A549 (cell line): ENCODE results near the gene PBX1. TPM values are rescaled to one million over a fixed set of nuclear protein-coding genes. Genes with fewer than 3 reads are reported as not detected.

Source experiments
- ATAC-seq, 2 experiments: fragments of 200-7000 bp in 1 of 2; fragments of >200 bp in 1 of 2; cut with Nextera tagmentation in 1 of 2; cut with Tn5 transposase in 1 of 2; 3 replicates each; pipeline versions ENCODE4 v1.8.0 to v1.9.1; 2018 to 2020; ENCODE audit warnings: mild to moderate bottlenecking in 1 of 2, moderate library complexity in 1 of 2
- CTCF ChIA-PET: fragments of 300-600 bp; sonication (Branson Sonifier 250); formaldehyde crosslinking; extraction: SDS; loops from one replicate; lab custom pipeline; 2021; ENCODE audit warnings: antibody characterized with exemption, inconsistent platforms; lab: Yijun Ruan, JAX
- POLR2A ChIA-PET: fragments of 350-600 bp; formaldehyde crosslinking; extraction: SDS; loops from one replicate; lab custom pipeline; 2021; ENCODE audit warnings: antibody characterized with exemption, inconsistent platforms; lab: Yijun Ruan, JAX
- DNase-seq, 2 experiments: peaks; one replicate each; pipeline versions ENCODE4 v3.0.0 to v3.0.0-alpha.2; 2011 to 2016; ENCODE audit warnings: low read depth in 1 of 2, low spot score in 1 of 2
- FAIRE-seq: peaks from 2 replicates; lab custom pipeline; 2011; peaks lifted over from hg19 to GRCh38; lab: Jason Lieb, UNC
- H3K27ac ChIP-seq, 2 experiments: fragments of >200 bp; sonication (Bioruptor Twin); formaldehyde crosslinking; 3 replicates each; pipeline ENCODE4 v1.5.1; 2016 to 2017
- H3K4me1 ChIP-seq: fragments of >200 bp; sonication (Bioruptor Twin); formaldehyde crosslinking; 3 replicates; pipeline ENCODE4 v1.6.1; 2016
- H3K4me2 ChIP-seq: fragments of >200 bp; sonication (Bioruptor Twin); formaldehyde crosslinking; 3 replicates; pipeline ENCODE4 v1.6.1; 2016
- H3K4me3 ChIP-seq: fragments of >200 bp; sonication (Bioruptor Twin); formaldehyde crosslinking; 3 replicates; pipeline ENCODE4 v1.5.1; 2016
- H3K9me3 ChIP-seq: fragments of >200 bp; sonication (Bioruptor Twin); formaldehyde crosslinking; 3 replicates; pipeline ENCODE4 v1.6.1; 2016
- BCL3 ChIP-seq: fragments of >200 bp; sonication (Bioruptor Twin); formaldehyde crosslinking; IDR thresholded peaks from 3 replicates; pipeline ENCODE4 v1.6.1; 2016
- BHLHE40 ChIP-seq: IDR thresholded peaks from 2 replicates; pipeline ENCODE4 v1.6.1; 2012; ENCODE audit warnings: low read depth, low read length, inconsistent platforms
- CBX2 ChIP-seq: fragments of 200-600 bp; sonication (generic); IDR thresholded peaks from 2 replicates; pipeline ENCODE4 v1.6.1; 2016; ENCODE audit warnings: low read depth, mild to moderate bottlenecking, borderline replicate concordance
- CEBPB ChIP-seq, 2 experiments: fragments of >200 bp in 1 of 2; sonication (Bioruptor Twin) in 1 of 2; formaldehyde crosslinking in 1 of 2; IDR thresholded peaks; 2 replicates each; pipeline ENCODE4 v1.6.1; 2012 to 2016
- CTCF ChIP-seq: fragments of >200 bp; sonication (Bioruptor Twin); formaldehyde crosslinking; IDR thresholded peaks from 3 replicates; pipeline ENCODE4 v1.5.1; 2016
- E2F6 ChIP-seq: IDR thresholded peaks from 2 replicates; pipeline ENCODE4 v1.6.1; 2012; ENCODE audit warnings: low read depth, borderline replicate concordance
- EHF ChIP-seq: fragments of 250-450 bp; sonication (Bioruptor Pico); IDR thresholded peaks from 2 replicates; pipeline ENCODE4 v1.5.0; 2020; ENCODE audit warnings: mild to moderate bottlenecking
- ESRRA ChIP-seq: fragments of 150-350 bp; IDR thresholded peaks from 2 replicates; pipeline ENCODE4 v1.6.1; 2014; ENCODE audit warnings: mild to moderate bottlenecking, low read length, borderline replicate concordance
- FOSL2 ChIP-seq, 2 experiments: fragments of 450-650 bp in 1 of 2; fragments of >200 bp in 1 of 2; sonication (Bioruptor Twin) in 1 of 2; formaldehyde crosslinking; IDR thresholded peaks; 2 replicates each; pipeline versions ENCODE4 v1.5.0 to v1.6.1; 2016 to 2020; ENCODE audit warnings: mild to moderate bottlenecking in 1 of 2, moderate library complexity in 1 of 2
- GATA3 ChIP-seq: IDR thresholded peaks from 2 replicates; pipeline ENCODE4 v1.6.1; 2012; ENCODE audit warnings: borderline replicate concordance
- HOXA7 ChIP-seq: fragments of 250-450 bp; sonication (Bioruptor Pico); IDR thresholded peaks from 2 replicates; pipeline ENCODE4 v1.5.0; 2020; ENCODE audit warnings: mild to moderate bottlenecking, moderate library complexity
- JUN ChIP-seq, 2 experiments: fragments of >200 bp; sonication (Bioruptor Twin); formaldehyde crosslinking; IDR thresholded peaks; 2 replicates in 1 of 2; 3 replicates in 1 of 2; pipeline ENCODE4 v1.6.1; 2016 to 2017
- JUNB ChIP-seq: fragments of >200 bp; sonication (Bioruptor Twin); formaldehyde crosslinking; IDR thresholded peaks from 2 replicates; pipeline ENCODE4 v1.6.1; 2016
- NPAS2 ChIP-seq: fragments of 250-450 bp; sonication (Bioruptor Pico); IDR thresholded peaks from 2 replicates; pipeline ENCODE4 v1.8.0; 2022; ENCODE audit warnings: mild to moderate bottlenecking, moderate library complexity, borderline replicate concordance
- PBX3 ChIP-seq: IDR thresholded peaks from 2 replicates; pipeline ENCODE4 v1.6.1; 2012
- POLR2A ChIP-seq: IDR thresholded peaks from 2 replicates; pipeline ENCODE4 v1.6.1; 2012; ENCODE audit warnings: mild to moderate bottlenecking, low read length
- POLR2AphosphoS2 ChIP-seq: conservative IDR thresholded peaks from 2 replicates; pipeline ENCODE4 v1.6.1; 2012; ENCODE audit warnings: low read length, improper control_type of control experiment, inconsistent platforms
- RCOR1 ChIP-seq: fragments of 150-350 bp; IDR thresholded peaks from 2 replicates; pipeline ENCODE4 v1.6.1; 2014; ENCODE audit warnings: antibody characterized with exemption, low read length, low read depth
- RFX5 ChIP-seq: fragments of 450-650 bp; IDR thresholded peaks from 2 replicates; pipeline ENCODE4 v1.7.1; 2014; ENCODE audit warnings: antibody characterized with exemption, mild to moderate bottlenecking, moderate library complexity
- TFCP2L1 ChIP-seq: fragments of 250-450 bp; sonication (Bioruptor Pico); IDR thresholded peaks from 2 replicates; pipeline ENCODE4 v1.5.0; 2021; ENCODE audit warnings: mild to moderate bottlenecking
- TP53 ChIP-seq: fragments of 250-450 bp; sonication (Bioruptor Pico); IDR thresholded peaks from 2 replicates; pipeline ENCODE4 v1.5.0; 2021; ENCODE audit warnings: mild to moderate bottlenecking, moderate library complexity
- WGBS: methylation state at CpG from one replicate; pipeline ENCODE4 v1.1.6; 2017; ENCODE audit errors: missing lambda C conversion rate; 5-methylcytosine and 5-hydroxymethylcytosine counted together
- polyA plus RNA-seq, 4 experiments: library from polyadenylated mRNA; depleted of rRNA in 3 of 4; stranded (reverse); fragments of >200 nt; fragmentation: RNase III in 1 of 4; extraction: RNeasy Plus Mini Kit Qiagen cat#74134 plus additional on column Dnase treatment in 1 of 4; gene quantifications; 2 replicates in 3 of 4; 3 replicates in 1 of 4; pipeline ENCODE4 v1.2.3, GENCODE V29; 2011 to 2017

Gene PBX1
- polyA plus RNA-seq, 2 of the 4 experiments (the other 2 are of a cell fraction), result 47.8 to 61.5 TPM

GRCh38 chr1:164702216-164702615, 143.2 kb downstream of the PBX1 start:
- 85% methylated on average over 1 of the region's 1 CpG for WGBS
- FAIRE-seq (no peak), ATAC-seq (peak; percentile 37 to 62; a peak in 3 of 6 replicates), DNase-seq (peak; percentile 6 to 42)
- TF ChIP-seq JUNB (no peak), RFX5 (no peak), NPAS2 (no peak), E2F6 (no peak), TFCP2L1 (CRISPR knock-in tag) (no peak), TP53 (CRISPR knock-in tag) (no peak), CBX2 (no peak), EHF (no peak), CEBPB (IDR thresholded peaks at IDR 0.05) (no peak), POLR2AphosphoS2 (no peak), CTCF (no peak), PBX3 (no peak), JUN (IDR thresholded peaks at IDR 0.05) (no peak), BHLHE40 (no peak), RCOR1 (no peak), HOXA7 (CRISPR knock-in tag) (no peak), ESRRA (no peak), BCL3 (no peak), GATA3 (no peak)
- H3K4me2 ChIP-seq, result peak overlapping the region; percentile 63
- ChIA-PET CTCF (interaction anchor here (1.1 to 2.4 kb wide), 3 partner anchors 27 to 85 kb away, joined by 3 to 11 read pairs (median 3); no protein-coding TSS in a partner anchor), POLR2A (interaction anchor here (1.0 kb wide), 1 partner anchor 23 kb away, joined by 3 read pairs; no protein-coding TSS in a partner anchor)
- H3K4me1 ChIP-seq, result peaks cover 76% of the 10 kb centered on the region
- H3K27ac ChIP-seq, result peak overlapping the region; percentile 56 to 68
- no peak overlapping the region for H3K4me3 ChIP-seq
- no peaks in the 10 kb centered on the region for H3K9me3 ChIP-seq

GRCh38 chr1:164702664-164703063, 143.7 kb downstream of the PBX1 start:
- POLR2A ChIA-PET, result interaction anchor here (1.0 kb wide), 1 partner anchor 22 kb away, joined by 3 read pairs; no protein-coding TSS in a partner anchor
- Histone ChIP-seq H3K4me1 (peaks cover 80% of the 10 kb centered on the region), H3K4me3 (no peak overlapping the region), H3K9me3 (no peaks in the 10 kb centered on the region), H3K27ac (peak overlapping the region; percentile 56 to 68), H3K4me2 (peak overlapping the region; percentile 63)
- FAIRE-seq (no peak), DNase-seq (no peak), ATAC-seq (peak in 1 of 2 experiments; percentile 19; a peak in 3 of 6 replicates)
- 39% methylated on average over 2 of the region's 2 CpGs for WGBS
- CTCF ChIA-PET, result interaction anchor here (1.1 to 2.4 kb wide), 3 partner anchors 28 to 85 kb away, joined by 3 to 11 read pairs (median 3); no protein-coding TSS in a partner anchor
- no peak for TF ChIP-seq FOSL2 (IDR thresholded peaks at IDR 0.05)
- peak; percentile 58; the same call in 1 of the 2 replicates for TF ChIP-seq FOSL2 (CRISPR knock-in tag; IDR thresholded peaks at IDR 0.05)
- no peak for TF ChIP-seq POLR2A
